Activated CD4-positive, alpha-beta T cell treated with anti-CD3 and anti-CD28 coated beads, Interleukin-2, amount 10 ng/mL, durations not matched to agents 7 days and 5 days (primary cell): ENCODE measurements around the gene ABCA13. TPM values are rescaled to one million over a fixed set of nuclear protein-coding genes. Genes with fewer than 3 reads are reported as not detected.
"Not testable (repeated sequence)": the region's sequence is repeated elsewhere in the genome, so short reads cannot be mapped to it uniquely, and the experiment has no call there.

Source experiments
- CTCF ChIA-PET: fragments of 350-600 bp; sonication (Branson Sonifier 250); formaldehyde crosslinking; loops from one replicate; lab custom pipeline; 2021; ENCODE audit warnings: antibody characterized with exemption; lab: Charles Lee
- POLR2A ChIA-PET: fragments of 350-600 bp; sonication (Branson Sonifier 250); formaldehyde crosslinking; loops from one replicate; lab custom pipeline; 2021; ENCODE audit warnings: antibody characterized with exemption; lab: Charles Lee
- DNase-seq: peaks from one replicate; pipeline ENCODE4 v3.0.0-alpha.2; 2020
- H3K27ac Mint-ChIP-seq: one replicate; pipeline ENCODE4 v1.8.0; 2021; ENCODE audit warnings: mild to moderate bottlenecking, moderate library complexity, mixed read lengths
- H3K27me3 Mint-ChIP-seq: one replicate; pipeline ENCODE4 v1.8.0; 2021; ENCODE audit warnings: mixed read lengths
- H3K36me3 Mint-ChIP-seq: one replicate; pipeline ENCODE4 v1.8.0; 2021; ENCODE audit warnings: low read depth, mixed read lengths
- H3K4me1 Mint-ChIP-seq: one replicate; pipeline ENCODE4 v1.8.0; 2021; ENCODE audit warnings: mixed read lengths
- H3K4me3 Mint-ChIP-seq: one replicate; pipeline ENCODE4 v1.8.0; 2021; ENCODE audit warnings: mild to moderate bottlenecking, moderate library complexity, mixed read lengths
- H3K9me3 Mint-ChIP-seq: one replicate; pipeline ENCODE4 v1.8.0; 2021; ENCODE audit warnings: mixed read lengths
- total RNA-seq, 2 experiments: library from RNA; stranded (reverse); gene quantifications; one replicate each; pipeline ENCODE4 v1.2.3, GENCODE V29; 2021

The ABCA13 gene
- total RNA-seq, 2 experiments from 2014 or later = 0.07 to 0.19 TPM

DNA sequence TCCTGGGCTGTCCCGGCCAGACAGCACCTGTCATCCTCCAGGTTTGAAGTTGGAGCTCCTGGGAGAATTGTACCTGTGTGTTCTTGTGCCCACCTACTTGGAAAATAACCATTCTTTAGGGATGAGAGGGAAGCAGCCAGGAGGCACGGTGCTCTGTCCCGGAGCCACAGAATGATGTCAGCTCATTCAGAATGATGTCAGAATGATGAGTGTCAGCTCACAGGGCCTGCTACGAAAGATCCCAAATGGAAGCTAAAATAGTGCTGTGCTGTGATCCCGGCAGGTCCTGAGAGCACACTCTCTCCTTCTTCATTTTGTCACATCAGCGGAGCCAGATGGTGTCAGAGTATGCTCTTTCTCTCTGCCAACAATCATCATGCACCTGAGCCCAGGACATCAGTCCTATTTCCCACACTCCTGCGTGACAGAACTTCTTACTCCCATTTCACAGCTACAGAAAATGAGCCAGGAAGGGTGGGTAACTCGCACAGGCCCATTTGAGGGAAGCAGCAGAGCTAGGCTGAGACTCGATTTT lies 8.3 kb downstream of the ABCA13 start:
- ChIA-PET CTCF (interaction anchor here (1.1 kb wide), 1 partner anchor 25 kb away, joined by 3 read pairs; no protein-coding TSS in a partner anchor), POLR2A (no interaction called here)
- DNase-seq = no peak
- H3K4me3 Mint-ChIP-seq = no peak overlapping the region
- no peaks in the 10 kb centered on the region for H3K36me3 Mint-ChIP-seq
- no peak overlapping the region for H3K27ac Mint-ChIP-seq
- H3K4me1 Mint-ChIP-seq = peaks cover 5% of the 10 kb centered on the region
- H3K27me3 Mint-ChIP-seq = no peaks in the 10 kb centered on the region
- no peaks in the 10 kb centered on the region for H3K9me3 Mint-ChIP-seq

DNA sequence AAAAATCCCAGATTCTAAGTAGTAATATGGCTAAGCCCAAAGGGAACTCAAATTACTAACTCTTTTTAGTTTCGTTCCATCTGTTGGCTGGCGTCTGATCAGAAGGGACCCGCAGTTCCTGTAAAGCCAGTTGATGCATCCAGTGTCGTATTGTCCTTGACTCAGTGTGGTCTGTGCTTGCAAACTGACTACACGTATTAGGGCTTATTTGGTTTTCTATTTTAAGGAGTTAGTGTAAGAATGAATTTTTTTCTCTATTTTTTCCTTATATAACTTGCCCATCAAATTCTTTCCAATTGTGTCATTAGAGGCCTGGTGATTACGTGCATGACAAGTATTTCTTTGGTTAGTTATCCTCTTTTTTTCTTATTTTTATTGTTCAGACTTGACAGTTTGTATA lies 9.7 kb downstream of the ABCA13 start:
- no peaks in the 10 kb centered on the region for H3K36me3 Mint-ChIP-seq
- H3K4me3 Mint-ChIP-seq = no peak overlapping the region
- DNase-seq = no peak
- H3K27me3 Mint-ChIP-seq = peaks cover 4% of the 10 kb centered on the region
- no peak overlapping the region for H3K27ac Mint-ChIP-seq
- no peaks in the 10 kb centered on the region for H3K9me3 Mint-ChIP-seq
- peaks cover 5% of the 10 kb centered on the region for H3K4me1 Mint-ChIP-seq
- CTCF ChIA-PET = no interaction called here
- POLR2A ChIA-PET = no interaction called here

DNA sequence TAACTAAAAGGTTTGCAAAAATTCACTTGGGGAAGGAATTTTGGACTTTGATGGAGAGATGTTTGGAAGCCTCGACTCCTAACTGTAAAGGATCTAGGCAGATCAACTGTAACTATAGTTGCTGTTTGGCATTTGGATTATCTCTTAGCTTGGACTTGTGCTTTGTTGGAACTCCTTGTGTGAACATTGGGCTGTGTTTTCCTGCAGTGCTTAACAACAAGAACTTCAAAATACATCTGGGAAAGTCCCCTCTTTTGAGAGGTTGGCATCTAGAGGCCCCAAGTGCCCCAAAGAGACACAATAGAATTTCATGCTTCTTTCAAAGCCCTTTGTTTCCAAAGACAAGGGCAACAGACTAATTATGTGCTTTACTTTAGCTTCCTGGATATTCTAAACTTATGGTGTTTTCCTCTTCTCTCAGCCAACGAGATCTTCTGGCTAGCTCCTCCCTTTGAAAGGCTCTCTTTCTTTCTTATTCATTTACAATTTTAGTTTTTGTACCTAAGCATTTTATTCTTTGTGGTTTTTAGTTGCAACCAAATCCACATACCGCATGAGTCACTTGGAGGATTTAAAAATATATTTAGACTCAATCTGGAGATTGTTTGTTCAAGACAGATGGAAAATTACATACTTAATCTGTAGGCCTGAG lies 11.6 kb downstream of the ABCA13 start:
- Mint-ChIP-seq H3K9me3 (no peaks in the 10 kb centered on the region), H3K36me3 (no peaks in the 10 kb centered on the region), H3K27me3 (peaks cover 5% of the 10 kb centered on the region), H3K4me3 (no peak overlapping the region), H3K27ac (no peak overlapping the region), H3K4me1 (peaks cover 5% of the 10 kb centered on the region)
- no peak for DNase-seq
- CTCF ChIA-PET = no interaction called here
- POLR2A ChIA-PET = no interaction called here

DNA sequence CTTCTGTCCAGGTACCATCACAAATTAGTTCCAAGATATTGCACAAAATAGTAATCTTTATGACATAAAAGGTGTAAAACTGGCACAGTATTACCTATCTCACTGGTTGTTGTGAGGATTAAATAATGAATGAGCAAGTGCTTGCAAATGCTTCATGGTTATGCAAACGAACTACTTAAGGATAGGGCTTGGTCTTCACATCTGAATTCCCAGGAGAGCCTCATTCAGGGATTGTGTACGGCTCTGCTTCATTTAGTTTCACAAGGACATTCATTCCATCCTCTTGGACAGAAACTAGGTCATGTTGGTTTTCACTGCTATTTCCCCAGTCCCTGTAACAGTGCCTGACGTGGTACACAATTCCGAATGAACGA lies 12.1 kb downstream of the ABCA13 start:
- H3K4me1 Mint-ChIP-seq = peaks cover 5% of the 10 kb centered on the region
- no peak overlapping the region for H3K4me3 Mint-ChIP-seq
- no peaks in the 10 kb centered on the region for H3K9me3 Mint-ChIP-seq
- no peak overlapping the region for H3K27ac Mint-ChIP-seq
- peaks cover 8% of the 10 kb centered on the region for H3K27me3 Mint-ChIP-seq
- ChIA-PET CTCF (no interaction called here), POLR2A (no interaction called here)
- no peak for DNase-seq
- H3K36me3 Mint-ChIP-seq = no peaks in the 10 kb centered on the region

DNA sequence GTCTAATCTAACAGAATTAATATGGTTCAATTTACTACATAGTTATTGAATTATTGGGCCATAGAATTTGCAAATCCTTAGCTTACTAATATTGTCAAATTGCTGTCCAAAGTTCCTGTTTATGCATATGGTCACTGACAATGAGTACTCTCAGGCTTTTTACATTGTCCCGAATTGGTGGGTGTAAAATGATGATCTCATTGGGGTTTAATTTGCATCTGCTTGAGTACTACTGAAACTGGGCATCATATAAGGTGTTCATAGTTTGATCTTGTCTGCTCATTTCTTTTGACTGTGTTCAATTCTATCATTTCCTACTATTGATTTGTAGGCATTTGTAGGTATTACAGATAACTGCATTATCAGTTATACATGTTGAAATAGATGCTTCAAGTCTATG lies 12.7 kb downstream of the ABCA13 start:
- DNase-seq = no peak
- Mint-ChIP-seq H3K27me3 (peaks cover 11% of the 10 kb centered on the region), H3K4me1 (peaks cover 5% of the 10 kb centered on the region), H3K27ac (no peak overlapping the region), H3K9me3 (no peaks in the 10 kb centered on the region), H3K4me3 (no peak overlapping the region), H3K36me3 (no peaks in the 10 kb centered on the region)
- ChIA-PET POLR2A (no interaction called here), CTCF (no interaction called here)

DNA sequence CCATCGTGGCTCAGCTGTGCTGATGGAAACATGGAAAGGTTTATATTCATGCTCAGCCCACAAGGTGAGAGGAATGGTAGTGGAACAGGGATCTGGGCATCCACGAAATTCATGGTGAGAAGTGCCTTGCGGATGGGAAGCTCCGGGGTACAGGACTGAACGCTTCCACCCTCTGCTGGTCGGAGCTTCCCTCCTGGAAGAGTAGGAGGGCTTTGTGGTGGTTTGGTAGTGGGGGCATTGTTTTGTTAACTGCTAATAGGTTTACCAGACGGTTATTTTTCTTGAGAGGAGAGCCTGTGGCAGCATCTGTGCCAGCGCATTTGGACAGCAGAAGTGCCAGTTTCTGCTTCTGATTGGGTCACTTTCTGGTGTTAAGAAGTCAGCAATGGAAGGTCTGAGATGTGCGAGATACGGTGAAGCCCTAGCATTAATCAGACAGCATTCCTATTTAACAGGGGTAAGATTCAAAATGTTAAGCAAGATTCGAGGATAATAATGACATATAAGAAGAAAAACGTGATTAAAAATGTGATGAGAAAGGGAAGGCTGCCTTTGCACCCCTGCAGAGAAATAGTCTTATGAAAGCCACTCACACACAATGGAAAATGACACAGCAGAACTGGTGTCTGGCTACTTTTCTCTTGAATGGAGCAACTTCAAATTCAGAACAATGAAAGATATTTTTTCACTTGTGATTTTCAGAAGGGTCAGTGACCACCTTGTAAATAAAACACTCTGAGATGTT lies 17.7 kb downstream of the ABCA13 start:
- Mint-ChIP-seq H3K9me3 (no peaks in the 10 kb centered on the region), H3K4me1 (no peaks in the 10 kb centered on the region), H3K36me3 (no peaks in the 10 kb centered on the region), H3K27me3 (peaks cover 14% of the 10 kb centered on the region), H3K4me3 (no peak overlapping the region), H3K27ac (no peak overlapping the region)
- ChIA-PET POLR2A (no interaction called here), CTCF (no interaction called here)
- DNase-seq = no peak

DNA sequence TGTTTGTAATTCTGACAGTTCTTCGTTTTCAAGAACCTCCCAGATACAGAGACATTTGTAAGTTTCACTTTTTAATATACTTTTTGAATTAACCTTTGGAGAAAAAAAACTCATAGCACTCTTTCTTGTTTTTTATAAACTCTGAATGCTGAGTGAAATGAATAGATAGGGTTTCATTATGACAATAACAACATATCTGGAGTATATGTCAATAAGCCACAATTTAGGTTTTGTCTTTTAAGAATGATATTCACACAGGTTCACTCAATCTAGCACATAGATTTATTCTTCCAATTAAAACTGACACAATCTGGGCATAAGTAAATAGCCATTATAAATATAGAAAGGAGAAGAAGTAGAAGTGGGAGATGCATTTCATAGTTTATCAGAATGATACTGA lies 21.7 kb downstream of the ABCA13 start:
- Mint-ChIP-seq H3K27ac (no peak overlapping the region), H3K4me3 (no peak overlapping the region), H3K36me3 (no peaks in the 10 kb centered on the region), H3K4me1 (no peaks in the 10 kb centered on the region), H3K27me3 (peaks cover 8% of the 10 kb centered on the region), H3K9me3 (no peaks in the 10 kb centered on the region)
- no peak for DNase-seq
- ChIA-PET CTCF (no interaction called here), POLR2A (no interaction called here)

DNA sequence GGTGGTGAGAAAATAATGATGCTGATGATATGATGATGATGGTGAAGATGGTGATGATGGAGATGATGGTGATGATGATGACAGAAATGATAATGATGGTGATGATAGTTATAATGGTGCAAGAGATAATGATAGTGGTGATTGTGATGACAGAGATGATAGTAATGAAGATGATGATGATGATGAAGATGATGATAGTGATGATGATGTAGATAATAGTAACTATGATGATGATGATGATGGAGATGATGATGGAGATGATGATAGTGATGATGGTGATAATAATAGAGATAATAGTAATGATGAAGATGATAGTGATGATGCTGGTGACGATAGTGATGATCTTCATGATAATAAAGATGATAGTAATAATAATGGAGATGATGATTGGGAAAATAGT lies 22.2 kb downstream of the ABCA13 start:
- Mint-ChIP-seq H3K27ac (no peak overlapping the region), H3K9me3 (no peaks in the 10 kb centered on the region), H3K4me3 (no peak overlapping the region), H3K36me3 (no peaks in the 10 kb centered on the region), H3K27me3 (peaks cover 6% of the 10 kb centered on the region), H3K4me1 (no peaks in the 10 kb centered on the region)
- ChIA-PET POLR2A (no interaction called here), CTCF (no interaction called here)
- DNase-seq = no peak

DNA sequence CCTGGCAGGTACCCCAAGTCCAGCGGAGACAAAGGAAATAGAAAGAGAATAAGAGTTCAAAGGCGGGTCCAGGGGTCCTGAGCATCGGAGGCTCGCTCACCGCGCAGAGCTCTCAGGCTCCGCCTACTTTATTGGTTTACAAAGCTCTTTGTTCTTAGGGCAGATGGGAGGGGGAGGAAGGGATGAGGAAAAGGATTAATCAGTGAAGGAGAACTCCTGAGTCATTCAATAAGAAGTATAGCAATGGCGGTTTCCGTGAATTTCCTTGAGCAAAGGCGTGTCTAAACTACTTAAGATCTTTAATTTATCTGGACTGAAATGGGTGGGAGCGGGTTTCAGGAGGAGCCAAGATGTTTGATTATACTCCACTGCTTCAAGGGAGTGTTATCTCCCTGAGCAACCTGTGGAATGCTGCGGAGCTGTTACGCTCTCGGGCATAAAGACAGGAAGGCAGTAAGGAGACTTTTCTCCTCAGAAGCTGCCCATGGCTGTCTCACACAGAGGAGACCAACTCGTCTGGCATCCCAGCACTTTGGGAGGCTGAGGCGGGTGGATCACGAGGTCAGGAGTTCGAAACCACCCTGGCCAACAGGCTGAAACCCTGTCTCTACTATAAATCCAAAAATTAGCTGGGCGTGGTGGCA lies 29.8 kb downstream of the ABCA13 start:
- H3K9me3 Mint-ChIP-seq, CTCF ChIA-PET, DNase-seq, H3K27me3 Mint-ChIP-seq, H3K27ac Mint-ChIP-seq, H3K4me3 Mint-ChIP-seq, POLR2A ChIA-PET, H3K4me1 Mint-ChIP-seq, H3K36me3 Mint-ChIP-seq: not testable (repeated sequence)

DNA sequence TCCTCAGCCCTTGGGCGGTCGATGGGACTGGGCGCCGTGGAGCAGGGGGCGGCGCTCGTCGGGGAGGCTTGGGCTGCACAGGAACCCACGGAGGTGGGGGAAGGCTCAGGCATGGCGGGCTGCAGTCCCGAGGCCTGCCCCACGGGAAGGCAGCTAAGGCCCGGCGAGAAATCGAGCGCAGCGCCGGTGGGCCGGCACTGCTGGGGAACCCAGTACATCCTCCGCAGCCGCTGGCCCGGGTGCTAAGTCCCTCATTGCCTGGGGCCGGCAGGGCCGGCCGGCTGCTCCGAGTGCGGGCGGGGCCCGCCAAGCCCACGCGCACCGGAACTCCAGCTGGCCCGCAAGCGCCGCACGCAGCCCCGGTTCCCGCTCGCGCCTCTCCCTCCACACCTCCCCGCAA lies 31.7 kb downstream of the ABCA13 start:
- H3K9me3 Mint-ChIP-seq, H3K27me3 Mint-ChIP-seq, CTCF ChIA-PET, H3K4me3 Mint-ChIP-seq, H3K27ac Mint-ChIP-seq, H3K4me1 Mint-ChIP-seq, DNase-seq, POLR2A ChIA-PET, H3K36me3 Mint-ChIP-seq: not testable (repeated sequence)

DNA sequence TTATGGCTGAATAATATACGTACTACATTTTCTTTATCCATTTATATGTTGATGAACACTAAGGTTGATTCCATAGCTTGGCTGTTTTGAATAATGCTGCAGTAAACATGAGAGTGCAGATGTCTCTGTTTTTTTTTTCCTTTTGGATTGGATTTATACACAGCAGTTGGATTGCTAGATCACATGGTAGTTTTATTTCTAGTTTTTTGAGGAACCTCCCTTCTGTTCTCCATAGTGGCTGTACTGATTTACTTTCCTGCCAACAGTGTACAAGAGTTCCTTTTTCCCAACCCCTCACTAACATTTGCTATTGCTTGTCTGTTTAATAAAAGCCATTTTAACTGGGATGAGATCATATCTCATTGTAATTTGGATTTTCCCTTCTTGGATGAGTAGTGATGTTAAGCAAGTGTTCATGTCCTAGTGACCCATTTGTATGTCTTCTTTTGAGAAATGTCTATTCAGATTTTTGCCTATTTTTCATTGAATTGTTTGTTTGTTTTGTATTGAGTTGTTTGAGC lies 36.0 kb downstream of the ABCA13 start:
- Mint-ChIP-seq H3K27me3 (peaks cover 19% of the 10 kb centered on the region), H3K36me3 (no peaks in the 10 kb centered on the region), H3K4me3 (no peak overlapping the region), H3K27ac (no peak overlapping the region), H3K9me3 (no peaks in the 10 kb centered on the region), H3K4me1 (no peaks in the 10 kb centered on the region)
- no peak for DNase-seq
- POLR2A ChIA-PET = no interaction called here
- CTCF ChIA-PET = no interaction called here

DNA sequence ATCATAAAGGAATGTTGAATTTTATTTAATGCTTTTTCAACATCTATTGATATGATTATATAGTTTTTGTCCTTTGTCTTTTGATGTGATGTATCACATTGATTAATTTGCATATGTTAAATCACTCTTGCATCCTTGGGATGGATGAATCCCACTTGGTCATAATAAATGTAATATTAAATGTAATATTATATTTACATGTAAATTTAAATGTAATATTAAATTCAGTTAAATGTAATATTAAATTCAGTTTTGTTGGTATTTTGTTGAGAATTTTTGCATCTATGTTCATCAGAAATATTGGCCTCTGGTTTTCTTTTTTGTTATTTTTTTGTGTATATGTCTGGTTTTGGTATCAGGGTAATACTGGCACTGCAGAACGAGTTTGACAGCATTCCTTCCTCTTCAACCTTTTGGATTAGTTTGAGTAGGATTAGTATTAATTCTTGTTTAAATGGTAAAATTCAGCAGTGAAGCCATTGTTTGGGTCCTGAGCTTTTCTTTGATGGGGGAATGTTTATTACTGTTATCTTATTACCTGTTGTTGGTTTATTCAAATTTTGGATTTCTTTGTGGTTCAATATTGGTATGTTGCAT lies 37.8 kb downstream of the ABCA13 start:
- Mint-ChIP-seq H3K27me3 (peaks cover 21% of the 10 kb centered on the region), H3K27ac (no peak overlapping the region), H3K36me3 (no peaks in the 10 kb centered on the region), H3K9me3 (no peaks in the 10 kb centered on the region), H3K4me1 (no peaks in the 10 kb centered on the region), H3K4me3 (no peak overlapping the region)
- POLR2A ChIA-PET = no interaction called here
- CTCF ChIA-PET = no interaction called here
- no peak for DNase-seq

DNA sequence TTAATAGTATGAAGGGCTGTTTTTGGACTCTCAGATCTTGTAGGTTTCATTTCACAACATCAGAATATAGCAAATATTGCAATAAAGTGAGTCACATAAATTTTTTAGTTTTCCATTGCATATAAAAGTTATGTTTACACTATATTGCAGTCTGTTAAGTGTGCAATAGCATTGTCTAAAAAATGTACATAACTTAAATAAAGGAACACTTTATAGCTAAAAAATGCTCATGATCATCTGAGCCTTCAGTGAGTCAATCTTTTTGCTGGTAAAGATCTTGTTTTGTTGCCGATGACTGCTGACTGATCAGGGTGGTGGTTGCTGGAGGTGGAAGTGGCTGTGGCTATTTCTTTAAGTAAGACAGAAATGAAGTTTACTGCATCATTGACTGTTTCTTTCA lies 42.0 kb downstream of the ABCA13 start:
- no peaks in the 10 kb centered on the region for H3K4me1 Mint-ChIP-seq
- no peak for DNase-seq
- no peak overlapping the region for H3K4me3 Mint-ChIP-seq
- no peaks in the 10 kb centered on the region for H3K9me3 Mint-ChIP-seq
- ChIA-PET CTCF (no interaction called here), POLR2A (no interaction called here)
- no peak overlapping the region for H3K27ac Mint-ChIP-seq
- no peaks in the 10 kb centered on the region for H3K36me3 Mint-ChIP-seq
- H3K27me3 Mint-ChIP-seq = peaks cover 14% of the 10 kb centered on the region
